ENCODE results near the gene CRMP1.

DNA sequence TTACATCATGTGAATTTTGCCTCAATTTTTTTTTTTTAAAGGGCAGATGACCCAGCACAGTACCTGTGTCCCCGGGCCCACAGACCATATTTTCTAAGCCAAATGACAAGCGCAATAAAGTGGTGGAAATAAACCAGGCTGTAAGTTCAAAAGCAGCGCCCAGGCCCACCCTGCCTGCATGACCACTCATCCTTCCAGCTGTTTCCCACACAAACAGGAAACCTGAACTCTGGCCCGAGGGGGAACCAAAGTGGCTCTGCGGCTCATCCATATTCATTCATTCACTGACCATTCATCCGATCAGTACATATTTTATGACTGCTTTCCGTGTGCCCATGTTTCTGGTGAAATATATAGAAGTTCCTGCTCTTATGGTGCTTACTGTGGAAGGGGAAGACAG lies 33.7 kb upstream of the CRMP1 start:
- TF ChIP-seq, protein P1, sequence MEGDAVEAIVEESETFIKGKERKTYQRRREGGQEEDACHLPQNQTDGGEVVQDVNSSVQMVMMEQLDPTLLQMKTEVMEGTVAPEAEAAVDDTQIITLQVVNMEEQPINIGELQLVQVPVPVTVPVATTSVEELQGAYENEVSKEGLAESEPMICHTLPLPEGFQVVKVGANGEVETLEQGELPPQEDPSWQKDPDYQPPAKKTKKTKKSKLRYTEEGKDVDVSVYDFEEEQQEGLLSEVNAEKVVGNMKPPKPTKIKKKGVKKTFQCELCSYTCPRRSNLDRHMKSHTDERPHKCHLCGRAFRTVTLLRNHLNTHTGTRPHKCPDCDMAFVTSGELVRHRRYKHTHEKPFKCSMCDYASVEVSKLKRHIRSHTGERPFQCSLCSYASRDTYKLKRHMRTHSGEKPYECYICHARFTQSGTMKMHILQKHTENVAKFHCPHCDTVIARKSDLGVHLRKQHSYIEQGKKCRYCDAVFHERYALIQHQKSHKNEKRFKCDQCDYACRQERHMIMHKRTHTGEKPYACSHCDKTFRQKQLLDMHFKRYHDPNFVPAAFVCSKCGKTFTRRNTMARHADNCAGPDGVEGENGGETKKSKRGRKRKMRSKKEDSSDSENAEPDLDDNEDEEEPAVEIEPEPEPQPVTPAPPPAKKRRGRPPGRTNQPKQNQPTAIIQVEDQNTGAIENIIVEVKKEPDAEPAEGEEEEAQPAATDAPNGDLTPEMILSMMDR (IDR thresholded peaks at IDR 0.05), result no peak
- no peak for TF ChIP-seq POLR2A (IDR thresholded peaks at IDR 0.05)

Measured in body of pancreas (tissue), 4 donors.